Parathyroid adenoma (tissue), 2 donors: Measurements from ENCODE around the gene HOXB7.

Experiments
- H2AFZ ChIP-seq: fragments of 300-600 bp; sonication (generic); one replicate; pipeline ENCODE4 v1.7.0; 2017; ENCODE audit warnings: antibody characterized with exemption, mild to moderate bottlenecking
- H3K27ac ChIP-seq: fragments of 300-600 bp; sonication (generic); one replicate; pipeline ENCODE4 v1.7.0; 2017
- H3K27me3 ChIP-seq: fragments of 300-600 bp; sonication (generic); one replicate; pipeline ENCODE4 v1.7.0; 2017; ENCODE audit warnings: low read length; ENCODE audit not compliant: control insufficient read depth, insufficient read depth
- H3K36me3 ChIP-seq: fragments of 300-600 bp; sonication (generic); one replicate; pipeline ENCODE4 v1.7.0; 2017; ENCODE audit warnings: low read length; ENCODE audit not compliant: control insufficient read depth, insufficient read depth
- H3K4me1 ChIP-seq: fragments of 300-600 bp; sonication (generic); one replicate; pipeline ENCODE4 v1.7.0; 2017; ENCODE audit warnings: control low read depth
- H3K4me2 ChIP-seq: fragments of 300-600 bp; sonication (generic); one replicate; pipeline ENCODE4 v1.7.0; 2017; ENCODE audit warnings: low read length
- H3K4me3 ChIP-seq: fragments of 300-600 bp; sonication (generic); one replicate; pipeline ENCODE4 v1.7.0; 2017; ENCODE audit warnings: low read depth, low read length
- H3K79me2 ChIP-seq: fragments of 300-600 bp; sonication (generic); one replicate; pipeline ENCODE4 v1.7.0; 2017; ENCODE audit warnings: control low read depth
- H3K9ac ChIP-seq: fragments of 300-600 bp; sonication (generic); one replicate; pipeline ENCODE4 v1.7.0; 2017; ENCODE audit warnings: mild to moderate bottlenecking
- H3K9me3 ChIP-seq: fragments of 300-600 bp; sonication (generic); one replicate; pipeline ENCODE4 v1.7.0; 2017; ENCODE audit warnings: low read length; ENCODE audit not compliant: control insufficient read depth
- CTCF ChIP-seq: fragments of 300-600 bp; sonication (generic); IDR thresholded peaks from one replicate; pipeline ENCODE4 v1.7.0; 2017; ENCODE audit warnings: antibody characterized with exemption, mild to moderate bottlenecking
- donor health status: primary hyperparathyroidism.

HOXB7 gene

GRCh38 chr17:48608494-48608834 lies 2.4 kb downstream of the HOXB7 start:
- Histone ChIP-seq H3K9ac (no peak overlapping the region), H3K36me3 (no peaks in the 10 kb centered on the region), H3K27ac (no peak overlapping the region), H3K4me3 (no peak overlapping the region), H3K4me2 (no peak overlapping the region), H3K4me1 (no peaks in the 10 kb centered on the region), H3K9me3 (no peaks in the 10 kb centered on the region), H2AFZ (no peak overlapping the region), H3K79me2 (no peaks in the 10 kb centered on the region), H3K27me3 (peaks cover 48% of the 10 kb centered on the region)
- TF ChIP-seq CTCF: no peak

DNA sequence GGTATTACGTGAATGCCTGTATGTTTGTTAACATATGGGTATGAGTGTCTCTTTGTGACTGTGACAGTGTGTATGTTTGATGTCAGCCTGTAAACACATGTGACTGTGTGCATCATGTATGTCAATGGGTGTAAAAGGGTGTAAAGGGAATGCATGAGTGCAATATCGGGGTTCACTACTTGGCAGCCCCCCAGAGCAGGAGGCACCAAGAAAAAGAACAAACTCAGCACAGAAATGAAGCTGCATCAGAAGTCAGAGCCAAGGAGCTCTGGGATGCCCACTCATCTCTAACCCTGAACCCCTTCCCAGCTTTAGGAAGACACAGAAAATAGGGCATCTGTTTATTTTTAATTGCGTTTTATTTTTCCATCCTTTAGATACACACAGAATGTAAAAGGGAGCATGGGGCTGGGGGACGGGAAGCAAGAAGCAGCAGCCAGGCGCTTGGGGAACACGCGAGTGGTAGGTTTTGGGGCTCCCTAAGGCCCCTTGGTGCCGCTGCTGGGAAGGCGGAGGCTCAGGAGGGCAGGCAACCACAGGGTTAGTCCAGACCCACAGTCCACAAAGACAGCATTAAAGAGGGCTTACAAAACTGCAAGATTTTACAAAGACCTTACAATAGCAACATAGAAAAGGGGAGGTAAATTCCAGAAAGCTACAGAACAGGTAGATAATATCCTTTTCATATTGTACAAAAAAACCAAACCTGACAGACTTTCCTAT lies 3.8 kb downstream of the HOXB7 start:
- no peaks in the 10 kb centered on the region for H3K4me1 ChIP-seq
- no peak overlapping the region for H3K4me2 ChIP-seq
- H2AFZ ChIP-seq: no peak overlapping the region
- no peak overlapping the region for H3K9ac ChIP-seq
- H3K79me2 ChIP-seq: no peaks in the 10 kb centered on the region
- no peaks in the 10 kb centered on the region for H3K9me3 ChIP-seq
- H3K4me3 ChIP-seq: no peak overlapping the region
- peaks cover 48% of the 10 kb centered on the region for H3K27me3 ChIP-seq
- H3K27ac ChIP-seq: no peak overlapping the region
- H3K36me3 ChIP-seq: no peaks in the 10 kb centered on the region
- no peak for TF ChIP-seq CTCF

DNA sequence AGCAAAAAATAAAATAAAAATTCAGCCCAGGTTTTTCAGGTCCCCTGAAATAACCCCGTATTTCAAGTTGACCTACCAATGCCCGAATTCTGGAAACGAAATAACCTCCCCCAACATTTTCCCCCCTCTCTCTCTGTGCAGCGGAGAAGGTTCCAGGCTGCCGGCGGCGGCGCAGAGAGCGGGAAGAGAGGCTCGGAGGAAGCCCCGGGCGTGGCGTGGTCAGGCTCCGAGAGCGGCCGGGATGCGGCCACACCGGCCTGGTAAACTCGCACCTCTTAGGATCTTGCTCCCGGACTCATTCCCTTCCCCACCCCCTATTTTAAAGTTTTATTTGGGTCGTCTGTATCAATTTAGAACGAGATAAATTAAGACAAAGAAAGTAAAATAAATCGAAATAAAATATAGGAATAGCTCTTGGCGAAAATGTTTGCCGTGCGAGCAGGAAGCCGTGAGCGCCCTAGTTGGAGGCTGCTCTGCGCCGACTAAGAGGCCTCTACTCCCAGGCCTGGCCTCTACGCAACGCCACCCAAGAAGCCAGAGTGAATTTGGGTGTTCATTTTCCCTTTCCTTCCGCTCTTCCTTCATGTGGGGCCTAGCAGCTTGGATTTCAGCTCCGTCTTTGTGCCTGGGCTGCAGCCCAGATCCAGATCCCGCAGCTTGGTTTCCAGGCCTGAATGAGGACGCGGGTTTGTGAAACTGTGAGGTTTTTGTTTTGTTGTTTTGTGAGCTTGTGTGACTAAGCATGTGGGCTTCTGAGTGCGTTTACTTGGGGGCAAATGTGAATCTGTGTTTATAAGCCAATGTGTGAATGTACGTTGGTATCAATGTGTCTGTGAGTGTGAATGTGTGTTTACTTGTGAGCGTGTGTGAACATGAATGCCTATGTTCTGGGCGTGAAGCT lies 4.6 kb downstream of the HOXB7 start:
- TF ChIP-seq CTCF: no peak
- Histone ChIP-seq H3K27me3 (peaks cover 48% of the 10 kb centered on the region), H3K36me3 (no peaks in the 10 kb centered on the region), H3K9ac (no peak overlapping the region), H3K9me3 (no peaks in the 10 kb centered on the region), H2AFZ (no peak overlapping the region), H3K4me1 (no peaks in the 10 kb centered on the region), H3K4me3 (no peak overlapping the region), H3K4me2 (no peak overlapping the region), H3K27ac (no peak overlapping the region), H3K79me2 (no peaks in the 10 kb centered on the region)

- no peak for TF ChIP-seq CTCF
- Histone ChIP-seq H3K79me2 (no peaks in the 10 kb centered on the region), H3K9ac (no peak overlapping the region), H3K36me3 (no peaks in the 10 kb centered on the region), H3K4me3 (no peak overlapping the region), H3K27me3 (peaks cover 48% of the 10 kb centered on the region), H3K4me2 (no peak overlapping the region), H2AFZ (no peak overlapping the region), H3K9me3 (no peaks in the 10 kb centered on the region), H3K4me1 (no peaks in the 10 kb centered on the region), H3K27ac (no peak overlapping the region)
Observed at GRCh38 chr17:48605409-48605919, 5.4 kb downstream of the HOXB7 start.
